Upper lobe of right lung (tissue), 1 donor: ENCODE data around the gene TMEM87B. TPM values are rescaled to one million over a fixed set of nuclear protein-coding genes. Genes with fewer than 3 reads are reported as not detected.

Experiments used
- ATAC-seq: fragments of 200-7000 bp; cut with Tn5 transposase; one replicate; pipeline ENCODE4 v1.9.1; 2020; ENCODE audit warnings: mild to moderate bottlenecking, moderate library complexity
- DNase-seq: peaks from one replicate; pipeline ENCODE4 v3.0.0-alpha.2; 2020
- H3K27ac ChIP-seq: fragments of 200-600 bp; one replicate; pipeline ENCODE4 v1.8.0; 2022
- H3K27me3 ChIP-seq: fragments of 200-600 bp; one replicate; pipeline ENCODE4 v1.8.0; 2022; ENCODE audit warnings: mild to moderate bottlenecking
- H3K36me3 ChIP-seq: fragments of 200-600 bp; one replicate; pipeline ENCODE4 v1.8.0; 2022
- H3K4me1 ChIP-seq: fragments of 200-600 bp; one replicate; pipeline ENCODE4 v1.8.0; 2022
- H3K4me3 ChIP-seq: fragments of 200-600 bp; one replicate; pipeline ENCODE4 v1.8.0; 2022; ENCODE audit warnings: mild to moderate bottlenecking
- H3K9me3 ChIP-seq: fragments of 200-600 bp; one replicate; pipeline ENCODE4 v1.8.0; 2022
- intact Hi-C: fragments of 100-400 bp; cut with DNase I; formaldehyde crosslinking; loops from one replicate; pipeline ENCODE4 v1.11.0; 2022
- total RNA-seq: library from RNA; stranded (reverse); fragmentation: NEBNext Ultra II Directional; extraction: Animal tissue kit (Norgen Biotek cat#: 25700); gene quantifications from one replicate; pipeline ENCODE4 v1.2.1, GENCODE V29; 2021
- TF ChIP-seq, protein P1 (sequence below): fragments of 200-600 bp; IDR thresholded peaks from one replicate; pipeline ENCODE4 v1.8.0; 2022; ENCODE audit warnings: antibody characterized with exemption
- donor health status: DM: no; HTN: yes; CAD: no; lungs with severe emphysema.

The TMEM87B gene
- total RNA-seq, 1 donor from 2014 or later, result 28.0 TPM

GRCh38 chr2:112161431-112162145 lies 106.5 kb downstream of the TMEM87B start:
- TF ChIP-seq, protein P1, sequence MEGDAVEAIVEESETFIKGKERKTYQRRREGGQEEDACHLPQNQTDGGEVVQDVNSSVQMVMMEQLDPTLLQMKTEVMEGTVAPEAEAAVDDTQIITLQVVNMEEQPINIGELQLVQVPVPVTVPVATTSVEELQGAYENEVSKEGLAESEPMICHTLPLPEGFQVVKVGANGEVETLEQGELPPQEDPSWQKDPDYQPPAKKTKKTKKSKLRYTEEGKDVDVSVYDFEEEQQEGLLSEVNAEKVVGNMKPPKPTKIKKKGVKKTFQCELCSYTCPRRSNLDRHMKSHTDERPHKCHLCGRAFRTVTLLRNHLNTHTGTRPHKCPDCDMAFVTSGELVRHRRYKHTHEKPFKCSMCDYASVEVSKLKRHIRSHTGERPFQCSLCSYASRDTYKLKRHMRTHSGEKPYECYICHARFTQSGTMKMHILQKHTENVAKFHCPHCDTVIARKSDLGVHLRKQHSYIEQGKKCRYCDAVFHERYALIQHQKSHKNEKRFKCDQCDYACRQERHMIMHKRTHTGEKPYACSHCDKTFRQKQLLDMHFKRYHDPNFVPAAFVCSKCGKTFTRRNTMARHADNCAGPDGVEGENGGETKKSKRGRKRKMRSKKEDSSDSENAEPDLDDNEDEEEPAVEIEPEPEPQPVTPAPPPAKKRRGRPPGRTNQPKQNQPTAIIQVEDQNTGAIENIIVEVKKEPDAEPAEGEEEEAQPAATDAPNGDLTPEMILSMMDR, result no peak
- H3K4me1 ChIP-seq, result no peaks in the 10 kb centered on the region
- no peaks in the 10 kb centered on the region for H3K27me3 ChIP-seq
- intact Hi-C loops, result no loop called here
- peak; percentile 45 for DNase-seq
- H3K27ac ChIP-seq, result no peak overlapping the region
- ATAC-seq, result no peak
- no peaks in the 10 kb centered on the region for H3K9me3 ChIP-seq
- no peak overlapping the region for H3K4me3 ChIP-seq
- no peaks in the 10 kb centered on the region for H3K36me3 ChIP-seq

DNA sequence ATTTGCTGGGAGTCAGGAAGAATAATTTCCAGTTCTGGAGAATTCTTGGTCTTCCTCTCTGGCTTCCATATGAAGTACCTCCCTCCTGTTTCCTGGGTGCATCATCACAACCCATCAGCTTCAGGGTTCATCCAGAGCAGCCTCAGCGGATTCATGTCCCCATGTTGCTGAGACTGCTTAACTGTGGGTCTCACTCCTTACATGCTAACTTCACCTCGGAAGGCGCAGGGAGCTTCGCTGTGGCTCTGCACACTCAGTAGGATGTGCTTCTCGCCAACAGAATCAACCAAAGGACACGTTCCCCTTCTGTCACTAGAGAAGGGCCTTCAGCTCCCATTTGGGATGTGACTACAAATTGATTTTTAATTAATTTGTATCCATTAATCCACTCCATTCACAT lies 107.3 kb downstream of the TMEM87B start:
- Histone ChIP-seq H3K36me3 (no peaks in the 10 kb centered on the region), H3K27ac (no peak overlapping the region), H3K4me3 (no peak overlapping the region), H3K4me1 (no peaks in the 10 kb centered on the region), H3K9me3 (no peaks in the 10 kb centered on the region), H3K27me3 (no peaks in the 10 kb centered on the region)
- TF ChIP-seq, protein P1, result no peak
- intact Hi-C loops, result no loop called here
- no peak for ATAC-seq
- peak; percentile 20 for DNase-seq

GRCh38 chr2:112162956-112163355 lies 107.9 kb downstream of the TMEM87B start:
- peak; percentile 25 for ATAC-seq
- no peaks in the 10 kb centered on the region for H3K9me3 ChIP-seq

DNA sequence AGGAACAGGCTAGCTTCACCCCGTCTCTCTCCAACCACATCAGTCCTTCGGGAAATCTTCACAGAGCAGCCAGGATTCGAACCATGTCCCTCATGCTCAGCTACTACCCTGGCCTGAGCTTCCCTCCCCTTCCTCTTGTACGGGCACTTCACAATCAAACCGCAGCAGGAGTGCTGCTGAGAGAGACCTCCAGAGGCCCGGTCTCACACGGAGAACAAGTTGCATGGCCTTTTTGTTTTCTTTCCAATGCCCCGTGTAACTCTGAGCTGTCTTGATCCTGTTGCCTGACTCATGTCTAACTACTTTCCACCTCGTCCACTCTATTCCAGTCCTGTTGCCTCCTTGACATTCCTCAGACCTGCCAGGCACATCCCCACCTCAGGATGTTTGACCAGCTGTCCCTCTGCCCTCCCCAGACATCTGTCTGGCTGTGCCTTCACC lies 108.5 kb downstream of the TMEM87B start:
- H3K4me1 ChIP-seq, result no peaks in the 10 kb centered on the region
- no peak overlapping the region for H3K27ac ChIP-seq
- H3K27me3 ChIP-seq, result no peaks in the 10 kb centered on the region
- TF ChIP-seq, protein P1, result no peak
- intact Hi-C loops, result no loop called here
- no peaks in the 10 kb centered on the region for H3K9me3 ChIP-seq
- H3K4me3 ChIP-seq, result no peak overlapping the region
- H3K36me3 ChIP-seq, result no peaks in the 10 kb centered on the region
- peak; percentile 20 for DNase-seq
- ATAC-seq, result no peak

More at GRCh38 chr2:112162956-112163355, 107.9 kb downstream of the TMEM87B start:
- Histone ChIP-seq H3K36me3 (no peaks in the 10 kb centered on the region), H3K27me3 (no peaks in the 10 kb centered on the region), H3K4me1 (no peaks in the 10 kb centered on the region), H3K4me3 (no peak overlapping the region), H3K27ac (no peak overlapping the region)
- TF ChIP-seq, protein P1, result no peak
- peak; percentile 44 for DNase-seq
- intact Hi-C loops, result no loop called here

- no peaks in the 10 kb centered on the region for H3K36me3 ChIP-seq
- no peaks in the 10 kb centered on the region for H3K4me1 ChIP-seq
- H3K4me3 ChIP-seq, result no peak overlapping the region
- no peak for ATAC-seq
- intact Hi-C loops, result no loop called here
- H3K9me3 ChIP-seq, result no peaks in the 10 kb centered on the region
- TF ChIP-seq, protein P1, result no peak
- H3K27ac ChIP-seq, result no peak overlapping the region
- no peaks in the 10 kb centered on the region for H3K27me3 ChIP-seq
- DNase-seq, result peak; percentile 50
Measured at GRCh38 chr2:112164876-112165275, 109.8 kb downstream of the TMEM87B start.
